Stomach smooth muscle (tissue), 2 donors: ENCODE data around the gene ZNF275.
A peak's percentile ranks its signal among the peaks of the same experiment; 100 is the strongest.
"Not testable (repeated sequence)": the region's sequence is repeated elsewhere in the genome, so short reads cannot be mapped to it uniquely, and the experiment has no call there.

ENCODE experiments used
- H3K27ac ChIP-seq: one replicate; pipeline ENCODE4 v1.7.0; 2013; ENCODE audit warnings: mild to moderate bottlenecking, low read length, inconsistent platforms
- H3K27me3 ChIP-seq, 2 donors: one replicate each; pipeline ENCODE4 v1.7.0; 2013; ENCODE audit warnings: low read length in 2 of 2; ENCODE audit not compliant: insufficient read depth in 2 of 2, control insufficient read depth in 1 of 2
- H3K36me3 ChIP-seq, 2 donors: one replicate each; pipeline ENCODE4 v1.7.0; 2013; ENCODE audit warnings: low read length in 2 of 2; ENCODE audit not compliant: control insufficient read depth in 2 of 2, insufficient read depth in 2 of 2
- H3K4me1 ChIP-seq: one replicate; pipeline ENCODE4 v1.7.0; 2013; ENCODE audit warnings: low read length; ENCODE audit not compliant: control insufficient read depth, insufficient read depth
- H3K4me3 ChIP-seq, 2 donors: one replicate each; pipeline ENCODE4 v1.7.0; 2013; ENCODE audit warnings: low read length in 2 of 2
- H3K9ac ChIP-seq, 2 donors: one replicate each; pipeline ENCODE4 v1.7.0; 2013; ENCODE audit warnings: low read length in 2 of 2, mild to moderate bottlenecking in 1 of 2
- H3K9me3 ChIP-seq, 2 donors: one replicate each; pipeline ENCODE4 v1.7.0; 2013; ENCODE audit warnings: low read length in 2 of 2; ENCODE audit not compliant: control insufficient read depth in 2 of 2
- donor health status: healthy.
- donor health status: Pancreatic carcinoma.

ZNF275 gene

DNA sequence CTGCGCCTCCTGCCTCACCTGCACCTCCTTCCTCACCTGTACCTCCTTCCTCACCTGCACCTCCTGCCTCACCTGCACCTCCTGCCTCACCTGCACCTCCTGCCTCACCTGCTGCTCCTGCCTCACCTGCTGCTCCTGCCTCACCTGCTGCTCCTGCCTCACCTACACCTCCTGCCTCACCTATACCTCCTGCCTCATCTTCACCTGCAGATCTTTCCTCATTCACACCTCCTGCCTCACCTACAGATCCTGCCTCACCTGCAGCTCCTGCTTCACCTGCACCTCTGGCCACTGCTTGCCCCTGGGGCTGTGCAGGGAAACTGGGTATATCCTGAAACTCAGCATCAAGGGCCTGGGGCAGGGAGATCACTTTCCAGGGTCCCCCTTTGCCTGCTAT is 13.9 kb upstream of the ZNF275 start:
- not testable (repeated sequence) for H3K36me3 ChIP-seq, H3K9ac ChIP-seq, H3K9me3 ChIP-seq, H3K4me3 ChIP-seq, H3K4me1 ChIP-seq, H3K27ac ChIP-seq
- H3K27me3 ChIP-seq: peaks cover 2 to 14% of the 10 kb centered on the region in 2 donors

- H3K27ac ChIP-seq: no peak overlapping the region
- H3K9ac ChIP-seq: no peak overlapping the region
- H3K4me1 ChIP-seq: no peaks in the 10 kb centered on the region
- H3K9me3 ChIP-seq: peaks cover 0 to 5% of the 10 kb centered on the region in 2 donors
- H3K36me3 ChIP-seq: no peaks in the 10 kb centered on the region
- H3K4me3 ChIP-seq: no peak overlapping the region
- H3K27me3 ChIP-seq: peaks cover 2 to 14% of the 10 kb centered on the region in 2 donors
Observed at GRCh38 chrX:153320555-153321184, 13.3 kb upstream of the ZNF275 start.

DNA sequence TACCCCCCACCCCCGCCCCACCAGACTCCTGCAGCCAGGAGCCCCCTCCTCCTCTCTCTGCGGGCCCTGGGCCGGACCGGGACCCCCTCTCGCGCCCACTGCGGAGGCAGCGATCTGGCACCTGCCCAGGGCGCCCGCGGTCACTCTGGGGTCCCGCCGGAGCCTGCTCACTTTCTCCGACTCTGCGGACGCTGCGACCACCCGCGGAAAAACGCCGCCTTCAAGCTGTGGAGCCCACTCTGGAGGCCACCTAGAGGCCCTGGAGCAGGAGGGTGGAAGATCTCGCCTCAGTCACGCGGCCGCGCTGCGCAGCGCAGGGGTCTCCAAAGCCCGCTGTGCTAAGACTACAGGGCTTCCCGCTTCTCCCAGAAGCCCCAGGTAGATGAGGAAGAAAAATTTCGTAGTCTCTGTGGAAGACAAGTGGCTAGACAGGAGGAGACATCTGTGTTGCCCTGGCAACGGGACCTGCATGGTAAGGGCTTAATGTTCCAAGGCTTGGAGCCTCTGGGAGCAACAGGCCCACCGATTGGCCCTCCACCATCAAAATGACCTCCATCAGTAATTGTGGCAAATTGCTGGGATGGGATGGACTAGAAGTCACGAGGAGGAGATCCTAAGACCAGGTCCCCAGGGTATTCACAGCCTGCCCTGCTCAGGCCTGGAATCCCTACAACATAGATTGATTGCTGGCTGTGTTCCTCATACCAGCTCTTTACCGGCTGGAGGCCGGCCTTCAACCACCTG is 12.4 kb upstream of the ZNF275 start, which contains the start of gene PNMA6F:
TSS of gene PNMA6F (minus strand) at position 387 of the 744 bp plus-strand sequence. CDS start 1,093 bp downstream, outside the sequence.
- Histone ChIP-seq H3K36me3 (no peaks in the 10 kb centered on the region), H3K4me3 (no peak within 1 kb of the TSS), H3K4me1 (no peaks in the 10 kb centered on the region), H3K27ac (no peak within 1 kb of the TSS), H3K27me3 (peaks cover 2 to 14% of the 10 kb centered on the region in 2 donors), H3K9me3 (peaks cover 0 to 5% of the 10 kb centered on the region in 2 donors), H3K9ac (no peak within 1 kb of the TSS)

DNA sequence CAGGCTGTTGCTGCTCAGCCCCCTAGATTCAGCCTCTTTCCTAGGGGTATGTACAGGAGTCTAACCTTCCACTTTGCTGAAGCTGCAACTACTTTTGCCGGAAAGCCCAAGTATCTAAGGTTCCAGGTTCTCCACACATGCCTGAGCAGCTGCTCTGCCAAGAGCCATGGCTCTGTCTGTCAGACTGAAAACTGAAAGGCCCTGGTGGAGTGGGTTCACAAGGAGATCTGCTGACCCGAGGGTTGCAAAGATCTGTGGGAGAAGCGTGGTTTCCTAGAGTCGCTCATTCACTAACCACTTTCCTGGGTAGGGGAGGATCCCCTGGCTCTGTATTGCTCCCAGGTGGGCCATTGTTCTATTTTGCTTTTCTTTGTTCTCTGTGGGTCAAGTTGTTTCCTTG is 6.4 kb upstream of the ZNF275 start:
- Histone ChIP-seq H3K27me3 (peaks cover 0 to 14% of the 10 kb centered on the region in 2 donors), H3K27ac (no peak overlapping the region), H3K9me3 (peaks cover 0 to 5% of the 10 kb centered on the region in 2 donors), H3K4me1 (no peaks in the 10 kb centered on the region), H3K36me3 (no peaks in the 10 kb centered on the region), H3K9ac (no peak overlapping the region), H3K4me3 (no peak overlapping the region)

- H3K27ac ChIP-seq: no peak overlapping the region
- H3K4me3 ChIP-seq: peak overlapping the region in 1 of 2 donors; percentile 57
- H3K9ac ChIP-seq: no peak overlapping the region
- H3K27me3 ChIP-seq: peaks cover 0 to 14% of the 10 kb centered on the region in 2 donors
- H3K4me1 ChIP-seq: peaks cover 11% of the 10 kb centered on the region
- H3K9me3 ChIP-seq: no peaks in the 10 kb centered on the region
- peaks cover 0 to 6% of the 10 kb centered on the region in 2 donors for H3K36me3 ChIP-seq
Observed at GRCh38 chrX:153333266-153333665, 687 bp upstream of the ZNF275 start.

DNA sequence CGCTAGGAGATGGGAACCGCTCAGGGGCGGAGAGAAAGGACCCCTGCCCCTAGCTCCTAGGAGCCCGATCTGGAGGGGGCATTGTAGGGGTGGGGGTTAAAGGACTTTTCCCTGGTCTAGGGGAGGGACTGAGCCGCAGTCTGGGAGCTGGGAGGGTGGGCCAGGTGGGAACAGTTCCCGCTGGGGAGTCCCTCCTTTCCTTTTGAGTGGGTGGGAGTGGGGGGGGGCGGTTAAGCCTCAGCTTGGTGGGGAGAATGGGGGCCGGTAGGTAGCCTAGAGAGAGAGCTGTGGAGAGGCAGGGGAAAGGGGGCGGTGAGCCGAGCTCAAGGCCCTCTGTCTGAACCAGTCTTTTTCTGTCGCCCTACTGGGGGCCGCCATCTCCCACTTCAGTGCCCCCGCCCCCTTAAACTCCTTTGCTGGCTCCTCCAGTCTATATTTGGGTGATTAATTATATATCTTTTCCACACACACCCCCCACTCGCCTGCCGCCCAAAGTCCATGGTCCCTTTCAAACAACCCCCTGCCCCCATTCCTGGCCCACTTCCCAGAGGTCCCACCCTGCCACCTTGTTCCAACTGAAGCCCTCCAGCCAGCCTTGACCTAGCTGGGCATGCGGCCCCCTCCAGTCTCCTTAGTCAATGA is 822 bp downstream of the ZNF275 start:
- Histone ChIP-seq H3K27me3 (peaks cover 0 to 6% of the 10 kb centered on the region in 2 donors), H3K36me3 (peaks cover 5 to 10% of the 10 kb centered on the region in 2 donors), H3K9me3 (peaks cover 0 to 3% of the 10 kb centered on the region in 2 donors), H3K9ac (peak overlapping the region; percentile 71 to 72), H3K27ac (no peak overlapping the region), H3K4me3 (peak overlapping the region; percentile 65 to 74), H3K4me1 (peaks cover 11% of the 10 kb centered on the region)

- Histone ChIP-seq H3K4me3 (peak overlapping the region in 1 of 2 donors; percentile 8), H3K27me3 (peaks cover 0 to 2% of the 10 kb centered on the region in 2 donors), H3K4me1 (peaks cover 11% of the 10 kb centered on the region), H3K27ac (no peak overlapping the region), H3K36me3 (peaks cover 5 to 10% of the 10 kb centered on the region in 2 donors), H3K9me3 (peaks cover 0 to 3% of the 10 kb centered on the region in 2 donors), H3K9ac (no peak overlapping the region)
Observed at GRCh38 chrX:153336121-153336894, 2.4 kb downstream of the ZNF275 start.

DNA sequence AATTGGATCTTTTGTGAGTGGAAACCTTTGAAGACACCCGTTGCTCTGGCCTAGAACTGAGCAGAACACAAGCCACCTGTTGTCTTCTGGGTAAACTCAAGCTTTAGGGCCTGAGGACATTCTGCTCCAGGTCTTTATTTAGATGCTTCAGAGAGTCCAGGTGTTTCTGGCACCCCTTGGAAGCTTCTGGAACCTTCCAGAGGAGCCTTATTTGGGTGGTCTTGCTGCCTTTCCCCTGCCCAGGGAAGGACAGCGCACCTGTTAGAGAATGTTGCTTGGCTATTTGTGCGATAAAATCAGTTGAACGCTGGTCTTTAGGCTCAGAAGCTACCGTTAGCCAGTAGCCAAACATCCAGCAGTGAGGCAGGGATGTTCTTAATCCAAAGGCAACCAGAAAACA is 3.0 kb downstream of the ZNF275 start:
- peaks cover 11% of the 10 kb centered on the region for H3K4me1 ChIP-seq
- H3K9ac ChIP-seq: no peak overlapping the region
- no peak overlapping the region for H3K4me3 ChIP-seq
- H3K27me3 ChIP-seq: peaks cover 0 to 2% of the 10 kb centered on the region in 2 donors
- H3K27ac ChIP-seq: no peak overlapping the region
- H3K9me3 ChIP-seq: peaks cover 0 to 3% of the 10 kb centered on the region in 2 donors
- peaks cover 5 to 10% of the 10 kb centered on the region in 2 donors for H3K36me3 ChIP-seq

DNA sequence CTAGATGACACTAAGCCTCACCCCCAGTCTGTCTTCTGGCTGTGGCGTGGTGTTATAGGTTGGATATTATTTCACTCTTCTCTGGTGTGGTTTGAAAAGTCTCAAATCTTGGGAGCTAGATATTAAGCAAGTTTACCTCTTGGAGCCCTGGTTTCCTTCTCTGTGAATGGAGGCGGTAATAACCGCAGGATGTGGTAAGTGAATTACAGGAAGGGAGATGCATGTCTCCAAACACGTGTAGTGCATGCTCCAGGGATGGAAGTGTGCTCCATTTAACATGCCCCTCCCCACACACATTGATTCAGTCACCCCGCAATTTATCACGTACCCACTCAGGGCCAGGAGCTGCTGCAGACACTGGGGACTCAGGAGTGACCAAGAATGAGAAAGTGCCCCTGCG is 4.9 kb downstream of the ZNF275 start:
- Histone ChIP-seq H3K9me3 (peaks cover 0 to 3% of the 10 kb centered on the region in 2 donors), H3K9ac (no peak overlapping the region), H3K36me3 (peaks cover 5 to 10% of the 10 kb centered on the region in 2 donors), H3K4me1 (peaks cover 11% of the 10 kb centered on the region), H3K27me3 (peaks cover 0 to 2% of the 10 kb centered on the region in 2 donors), H3K27ac (no peak overlapping the region), H3K4me3 (no peak overlapping the region)

- peaks cover 8 to 10% of the 10 kb centered on the region in 2 donors for H3K36me3 ChIP-seq
- H3K27ac ChIP-seq: no peak overlapping the region
- peaks cover 0 to 5% of the 10 kb centered on the region in 2 donors for H3K27me3 ChIP-seq
- H3K9ac ChIP-seq: no peak overlapping the region
- H3K4me1 ChIP-seq: peaks cover 11% of the 10 kb centered on the region
- H3K4me3 ChIP-seq: no peak overlapping the region
- H3K9me3 ChIP-seq: peaks cover 0 to 3% of the 10 kb centered on the region in 2 donors
Observed at GRCh38 chrX:153339662-153340061, 5.7 kb downstream of the ZNF275 start.
